Nephron (organoid): ENCODE measurements around the gene PANK1.

Experiments used
- H3K27ac Mint-ChIP-seq, 3 experiments: 2 replicates each; pipeline ENCODE4 v1.8.0; 2020; ENCODE audit warnings: mixed read lengths in 3 of 3, mild to moderate bottlenecking in 2 of 3, moderate library complexity in 1 of 3
- H3K27me3 Mint-ChIP-seq: 2 replicates; pipeline ENCODE4 v1.8.0; 2021; ENCODE audit warnings: low read depth, mild to moderate bottlenecking, moderate library complexity, mixed read lengths
- H3K36me3 Mint-ChIP-seq: 2 replicates; pipeline ENCODE4 v1.8.0; 2020; ENCODE audit warnings: low read depth, mixed read lengths
- H3K4me1 Mint-ChIP-seq: 2 replicates; pipeline ENCODE4 v1.8.0; 2020; ENCODE audit warnings: mixed read lengths
- H3K4me3 Mint-ChIP-seq, 3 experiments: 2 replicates each; pipeline ENCODE4 v1.8.0; 2020; ENCODE audit warnings: mild to moderate bottlenecking in 3 of 3, mixed read lengths in 3 of 3, moderate library complexity in 2 of 3
- H3K9me3 Mint-ChIP-seq: 2 replicates; pipeline ENCODE4 v1.8.0; 2020; ENCODE audit warnings: mixed read lengths
- TF ChIP-seq, protein P1 (sequence below), 3 experiments: fragments of 200-600 bp; sonication (generic); IDR thresholded peaks; one replicate each; pipeline ENCODE4 v1.5.0; 2021; ENCODE audit warnings: antibody characterized with exemption in 3 of 3; ENCODE audit not compliant: unreplicated experiment in 3 of 3

Gene PANK1

DNA sequence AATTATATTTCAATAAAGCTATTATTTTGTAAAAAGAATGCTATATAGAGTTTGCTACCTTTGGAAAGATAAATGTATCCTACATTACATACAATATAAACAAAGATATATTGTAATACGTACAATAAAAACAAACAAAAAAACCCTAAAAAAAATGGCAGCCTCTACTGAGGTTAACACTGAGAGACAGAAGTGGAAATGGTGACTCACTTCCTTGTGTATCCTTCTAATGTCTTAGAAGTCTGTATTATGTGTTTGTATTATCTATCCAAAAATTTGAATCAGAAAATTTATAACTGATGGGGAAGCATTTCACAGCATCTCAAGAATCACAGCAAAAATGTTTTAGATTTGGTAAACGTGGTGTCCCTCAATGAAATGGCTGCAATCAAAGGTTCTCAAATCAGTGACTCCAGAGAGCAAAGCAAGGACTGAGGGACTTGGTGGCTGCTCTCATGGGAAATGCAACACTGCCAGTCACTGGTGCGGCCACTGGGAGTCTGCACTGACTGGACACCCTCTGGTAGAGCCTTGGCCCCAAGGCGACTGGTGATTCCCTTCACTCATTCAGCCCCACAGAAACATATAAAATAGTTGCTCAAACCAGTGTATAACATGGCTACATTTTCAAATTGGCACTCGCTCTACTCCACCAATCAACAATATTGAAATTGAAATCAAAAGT lies 53.8 kb downstream of the PANK1 start:
- Mint-ChIP-seq H3K36me3 (peaks cover 65% of the 10 kb centered on the region), H3K27me3 (no peaks in the 10 kb centered on the region), H3K9me3 (no peaks in the 10 kb centered on the region), H3K4me3 (no peak overlapping the region), H3K27ac (peak overlapping the region in 2 of 3 experiments; percentile 17 to 83), H3K4me1 (peaks cover 6% of the 10 kb centered on the region)
- TF ChIP-seq, protein P1, sequence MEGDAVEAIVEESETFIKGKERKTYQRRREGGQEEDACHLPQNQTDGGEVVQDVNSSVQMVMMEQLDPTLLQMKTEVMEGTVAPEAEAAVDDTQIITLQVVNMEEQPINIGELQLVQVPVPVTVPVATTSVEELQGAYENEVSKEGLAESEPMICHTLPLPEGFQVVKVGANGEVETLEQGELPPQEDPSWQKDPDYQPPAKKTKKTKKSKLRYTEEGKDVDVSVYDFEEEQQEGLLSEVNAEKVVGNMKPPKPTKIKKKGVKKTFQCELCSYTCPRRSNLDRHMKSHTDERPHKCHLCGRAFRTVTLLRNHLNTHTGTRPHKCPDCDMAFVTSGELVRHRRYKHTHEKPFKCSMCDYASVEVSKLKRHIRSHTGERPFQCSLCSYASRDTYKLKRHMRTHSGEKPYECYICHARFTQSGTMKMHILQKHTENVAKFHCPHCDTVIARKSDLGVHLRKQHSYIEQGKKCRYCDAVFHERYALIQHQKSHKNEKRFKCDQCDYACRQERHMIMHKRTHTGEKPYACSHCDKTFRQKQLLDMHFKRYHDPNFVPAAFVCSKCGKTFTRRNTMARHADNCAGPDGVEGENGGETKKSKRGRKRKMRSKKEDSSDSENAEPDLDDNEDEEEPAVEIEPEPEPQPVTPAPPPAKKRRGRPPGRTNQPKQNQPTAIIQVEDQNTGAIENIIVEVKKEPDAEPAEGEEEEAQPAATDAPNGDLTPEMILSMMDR (IDR thresholded peaks at IDR 0.05; ENCODE audit: unreplicated experiment in 3 of 3), result no peak

- Mint-ChIP-seq H3K9me3 (no peaks in the 10 kb centered on the region), H3K36me3 (peaks cover 68% of the 10 kb centered on the region), H3K4me1 (peaks cover 6% of the 10 kb centered on the region), H3K27me3 (no peaks in the 10 kb centered on the region), H3K4me3 (no peak overlapping the region), H3K27ac (no peak overlapping the region)
- TF ChIP-seq, protein P1 (IDR thresholded peaks at IDR 0.05; ENCODE audit: unreplicated experiment in 3 of 3), result no peak
Observed at GRCh38 chr10:89590326-89590725, 54.7 kb downstream of the PANK1 start.

DNA sequence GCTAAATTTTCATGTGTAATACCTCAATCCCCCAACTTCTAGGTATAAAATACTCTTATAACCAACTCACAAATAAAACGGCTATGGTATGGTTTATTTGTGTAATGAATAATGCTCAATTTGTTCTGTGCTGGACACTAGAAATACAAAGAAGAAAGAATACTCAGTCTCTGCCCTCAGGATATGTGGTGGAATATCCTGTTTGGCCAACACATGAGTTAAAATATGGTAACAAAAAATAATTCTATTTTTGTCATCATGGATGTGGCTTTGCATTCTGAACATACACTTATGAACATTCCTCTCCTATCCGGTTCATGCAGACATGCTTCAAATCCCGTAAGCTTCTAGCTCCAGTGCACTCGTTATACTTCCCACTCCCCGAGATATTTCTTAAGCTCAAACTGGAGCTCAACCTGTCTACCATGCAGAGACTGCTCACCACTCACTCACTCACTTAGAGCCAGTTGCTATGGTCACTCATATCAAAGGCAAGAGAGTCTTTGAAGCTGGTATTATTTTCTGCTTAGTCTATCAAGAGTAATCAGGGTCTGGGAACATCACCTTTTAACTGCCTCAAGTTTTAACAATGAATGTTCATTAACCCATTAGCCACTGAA lies 55.8 kb downstream of the PANK1 start:
- H3K27me3 Mint-ChIP-seq, result no peaks in the 10 kb centered on the region
- H3K27ac Mint-ChIP-seq, result peak overlapping the region in 2 of 3 experiments; percentile 12 to 45
- TF ChIP-seq, protein P1 (IDR thresholded peaks at IDR 0.05; ENCODE audit: unreplicated experiment in 3 of 3), result no peak
- peaks cover 64% of the 10 kb centered on the region for H3K36me3 Mint-ChIP-seq
- no peak overlapping the region for H3K4me3 Mint-ChIP-seq
- H3K4me1 Mint-ChIP-seq, result peaks cover 6% of the 10 kb centered on the region
- H3K9me3 Mint-ChIP-seq, result no peaks in the 10 kb centered on the region

DNA sequence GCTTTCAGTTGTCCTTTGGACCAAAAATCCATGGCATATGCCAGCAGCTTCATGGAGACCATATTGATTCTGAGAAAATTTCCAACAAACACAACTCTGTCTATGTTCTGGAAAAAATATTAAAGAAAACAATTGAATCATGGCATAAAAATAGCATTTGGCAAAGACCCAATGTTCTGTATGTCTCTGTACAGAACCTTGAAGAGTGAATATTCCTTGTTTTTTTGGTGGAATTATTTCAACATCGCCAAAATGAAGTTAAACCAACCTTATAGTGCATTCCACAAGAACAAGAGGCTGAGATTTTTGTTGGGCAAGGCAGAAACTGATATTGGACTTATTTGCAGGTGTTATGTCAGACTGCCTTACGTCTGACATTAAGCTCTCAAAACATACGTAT lies 56.4 kb downstream of the PANK1 start:
- TF ChIP-seq, protein P1 (IDR thresholded peaks at IDR 0.05; ENCODE audit: unreplicated experiment in 3 of 3), result no peak
- Mint-ChIP-seq H3K36me3 (peaks cover 64% of the 10 kb centered on the region), H3K9me3 (no peaks in the 10 kb centered on the region), H3K27ac (no peak overlapping the region), H3K4me1 (peaks cover 6% of the 10 kb centered on the region), H3K27me3 (no peaks in the 10 kb centered on the region), H3K4me3 (no peak overlapping the region)

DNA sequence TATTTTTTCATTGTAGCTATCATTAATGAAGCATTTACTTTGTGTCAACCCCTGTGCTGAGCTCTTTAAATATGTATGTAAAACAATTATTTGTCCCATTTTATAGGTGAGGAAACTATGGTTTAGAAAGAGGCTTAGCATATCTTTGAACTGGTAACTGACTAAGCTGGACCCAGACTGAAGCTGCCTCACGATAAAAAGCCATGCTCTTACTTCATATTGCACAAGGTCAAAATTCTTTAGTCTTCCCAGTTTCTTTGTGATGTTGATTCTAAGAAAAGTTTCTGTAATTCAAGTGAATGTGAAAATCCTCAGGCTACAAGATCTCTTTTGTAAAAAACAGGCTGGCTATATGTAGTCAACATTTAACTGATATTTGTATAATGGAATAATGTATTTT lies 63.0 kb downstream of the PANK1 start:
- Mint-ChIP-seq H3K9me3 (no peaks in the 10 kb centered on the region), H3K27me3 (no peaks in the 10 kb centered on the region), H3K4me3 (no peak overlapping the region), H3K36me3 (peaks cover 37% of the 10 kb centered on the region), H3K4me1 (peaks cover 9% of the 10 kb centered on the region), H3K27ac (no peak overlapping the region)
- TF ChIP-seq, protein P1 (IDR thresholded peaks at IDR 0.05; ENCODE audit: unreplicated experiment in 3 of 3), result no peak

DNA sequence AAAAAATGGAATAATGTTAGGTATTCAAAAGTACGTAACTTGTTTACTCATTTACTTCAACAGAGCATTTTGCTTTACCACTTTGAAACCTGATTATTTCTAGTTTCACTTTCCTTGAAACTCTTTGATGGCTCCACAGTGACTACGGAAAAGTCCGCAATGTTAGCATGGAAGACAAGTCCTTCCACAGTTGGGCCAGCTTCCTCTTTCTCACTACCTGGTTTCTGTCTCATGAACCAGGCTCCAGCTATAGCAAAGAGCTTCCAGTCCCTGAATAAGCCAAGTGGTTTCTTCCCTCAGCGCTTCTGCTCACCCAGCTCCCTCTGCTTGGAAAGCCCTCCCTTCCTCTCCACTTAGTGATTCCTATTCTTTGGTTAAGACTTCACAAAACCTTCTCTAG lies 64.8 kb downstream of the PANK1 start:
- TF ChIP-seq, protein P1 (IDR thresholded peaks at IDR 0.05; ENCODE audit: unreplicated experiment in 3 of 3), result no peak
- peaks cover 4% of the 10 kb centered on the region for H3K9me3 Mint-ChIP-seq

More for the DNA sequence above, 64.8 kb downstream of the PANK1 start:
- H3K36me3 Mint-ChIP-seq, result peaks cover 26% of the 10 kb centered on the region
- peaks cover 9% of the 10 kb centered on the region for H3K4me1 Mint-ChIP-seq
- no peak overlapping the region for H3K4me3 Mint-ChIP-seq
- peak overlapping the region; percentile 1 to 14 (median 5) for H3K27ac Mint-ChIP-seq
- H3K27me3 Mint-ChIP-seq, result no peaks in the 10 kb centered on the region
